GM18520 (cell line): ENCODE data around the gene KCNN4.

Source experiments
- ATAC-seq: cut with Tn5 transposase; IDR thresholded peaks from one replicate; pipeline ENCODE4 v1.9.1; 2021; ENCODE audit not compliant: unreplicated experiment

The KCNN4 gene

GRCh38 chr19:43751466-43752220 is 29.1 kb downstream of the KCNN4 start:
- no peak for ATAC-seq

DNA sequence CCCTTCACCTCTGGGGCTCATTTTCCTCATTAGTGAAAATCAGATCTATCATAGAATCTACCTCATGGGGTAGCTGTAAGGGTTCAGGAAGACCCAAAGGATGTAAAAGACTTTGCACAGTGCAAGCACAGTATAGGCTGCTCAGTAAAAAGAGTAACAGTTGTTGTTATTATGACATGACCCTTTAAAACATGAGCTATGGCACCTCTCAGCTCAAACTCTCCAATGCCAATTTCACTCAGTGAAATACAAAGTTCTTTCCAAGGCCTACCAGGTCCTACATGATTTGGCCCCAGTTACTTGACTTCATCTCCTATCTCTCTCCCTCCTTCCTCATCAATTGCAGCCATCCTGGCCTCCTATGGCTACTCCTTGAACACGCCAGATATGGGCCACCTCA is 30.9 kb downstream of the KCNN4 start:
- ATAC-seq, result no peak

DNA sequence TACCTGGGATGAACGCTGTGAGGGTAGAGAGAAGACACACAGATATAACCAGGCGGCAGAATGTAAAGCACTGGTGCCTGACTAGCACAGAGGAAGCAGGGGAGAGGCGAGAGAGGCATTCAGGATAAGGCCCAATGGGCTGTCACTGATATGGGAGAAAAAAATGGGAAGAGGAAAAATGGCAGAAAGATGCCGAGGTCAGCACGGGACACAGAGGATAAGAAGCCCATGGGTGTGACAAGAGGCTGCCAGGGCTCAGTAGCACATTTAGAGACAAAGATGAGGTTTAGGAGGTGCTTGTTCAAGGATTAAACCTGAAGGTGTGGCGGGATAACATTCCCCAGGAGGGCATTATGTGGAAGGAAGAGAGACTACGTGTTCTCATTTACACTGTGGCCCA is 31.6 kb downstream of the KCNN4 start:
- ATAC-seq, result no peak

DNA sequence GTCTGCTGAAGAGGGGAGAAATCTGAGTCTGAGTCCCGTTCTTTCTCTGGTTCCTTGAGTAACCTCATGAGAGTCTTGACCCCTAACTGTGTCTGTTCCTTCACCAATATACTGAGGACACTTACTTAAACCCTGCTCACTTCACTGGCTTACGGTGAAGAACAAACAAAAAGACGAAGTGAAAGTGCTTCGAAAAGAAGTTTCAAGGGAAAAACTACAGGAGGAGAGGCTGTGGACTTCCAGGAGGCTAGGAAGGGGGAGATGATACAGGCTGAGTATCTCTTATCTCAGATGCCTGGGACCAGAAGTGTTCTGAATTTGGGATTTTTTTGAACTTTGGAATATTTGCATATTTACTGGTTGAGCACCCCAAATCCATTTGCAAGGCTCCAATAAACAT is 32.1 kb downstream of the KCNN4 start:
- no peak for ATAC-seq

DNA sequence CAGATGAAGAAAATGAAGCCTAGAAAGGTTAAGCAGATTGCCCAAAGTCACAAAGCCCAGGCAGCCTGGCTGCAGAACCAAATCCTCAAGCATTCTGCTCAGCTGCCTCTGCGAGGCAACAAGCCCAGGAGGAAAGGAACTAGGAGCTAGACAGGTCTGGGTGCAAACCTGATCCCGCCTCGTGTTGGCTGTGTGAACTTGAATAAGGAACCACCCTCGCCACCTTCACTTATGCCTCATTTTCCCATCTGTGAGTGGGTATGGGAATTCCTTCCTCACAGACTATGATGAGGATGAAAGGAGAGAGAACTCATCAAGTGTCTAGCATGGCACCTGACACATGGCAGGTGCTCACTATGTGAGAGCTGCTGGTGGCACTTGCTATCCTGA is 32.6 kb downstream of the KCNN4 start:
- ATAC-seq, result no peak

GRCh38 chr19:43747557-43748204 is 33.1 kb downstream of the KCNN4 start:
- ATAC-seq, result no peak

GRCh38 chr19:43743059-43743458 is 37.7 kb downstream of the KCNN4 start:
- no peak for ATAC-seq

- ATAC-seq, result no peak
These were observed 39.5 kb downstream of the KCNN4 start for GRCh38 chr19:43741075-43741825.

DNA sequence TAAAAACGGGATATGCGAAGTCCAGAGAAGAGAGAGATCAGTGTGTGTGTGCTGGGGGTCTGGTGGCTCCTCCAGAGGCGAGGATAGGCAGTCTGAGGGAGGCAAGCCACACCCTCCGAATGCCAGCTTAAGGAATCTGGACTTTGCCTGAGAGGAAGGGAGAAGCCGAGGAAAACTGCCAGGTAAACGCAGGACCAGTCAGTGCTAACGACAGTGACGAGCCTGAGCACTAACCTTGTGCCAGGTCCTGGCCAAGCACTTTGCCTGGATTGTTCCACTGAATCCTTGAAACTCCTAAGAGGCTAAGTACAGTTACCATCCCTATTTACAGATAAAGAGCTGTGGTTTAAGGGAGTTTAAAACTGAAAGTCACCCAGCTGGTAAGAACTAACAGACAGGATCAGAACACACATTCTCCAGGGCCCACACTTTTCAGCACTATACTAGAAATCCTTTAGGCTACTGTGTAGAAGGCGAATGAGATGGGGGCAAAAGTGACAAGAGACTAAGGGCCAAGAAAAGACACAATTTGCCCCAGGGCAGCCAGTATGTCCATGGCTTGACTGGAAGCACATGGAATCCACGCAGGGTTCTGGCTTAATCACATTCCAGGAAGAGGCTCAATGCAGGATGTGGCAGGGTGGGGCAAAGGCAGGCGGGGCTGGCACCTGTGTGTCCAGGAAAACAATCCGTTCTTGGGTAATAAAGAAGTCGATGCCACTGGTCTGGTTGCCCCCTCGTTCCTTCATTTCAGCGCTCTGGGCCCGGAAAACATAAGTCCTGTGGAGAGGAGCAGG is 41.1 kb downstream of the KCNN4 start:
- ATAC-seq, result no peak

- ATAC-seq, result no peak
These were observed 42.0 kb downstream of the KCNN4 start for GRCh38 chr19:43738780-43739211.

DNA sequence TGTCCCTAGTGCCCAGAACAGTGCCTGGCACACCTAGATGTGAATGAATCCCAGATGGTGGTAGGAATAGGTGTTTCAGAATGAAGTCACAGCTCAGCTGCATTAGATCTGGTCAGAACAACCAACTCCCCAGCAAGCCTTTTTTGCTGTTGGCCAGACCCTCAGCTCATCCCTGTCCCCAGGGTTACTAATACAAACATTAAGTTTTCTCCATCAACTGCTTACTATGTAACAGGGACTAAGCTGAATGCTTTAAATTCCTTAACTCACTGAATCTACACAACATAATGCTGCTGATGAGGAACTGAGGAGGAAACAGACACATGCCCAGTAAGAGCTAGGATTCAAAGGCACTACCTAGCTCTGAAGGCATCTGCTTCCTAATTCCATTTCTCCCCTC is 44.8 kb downstream of the KCNN4 start:
- ATAC-seq, result no peak

DNA sequence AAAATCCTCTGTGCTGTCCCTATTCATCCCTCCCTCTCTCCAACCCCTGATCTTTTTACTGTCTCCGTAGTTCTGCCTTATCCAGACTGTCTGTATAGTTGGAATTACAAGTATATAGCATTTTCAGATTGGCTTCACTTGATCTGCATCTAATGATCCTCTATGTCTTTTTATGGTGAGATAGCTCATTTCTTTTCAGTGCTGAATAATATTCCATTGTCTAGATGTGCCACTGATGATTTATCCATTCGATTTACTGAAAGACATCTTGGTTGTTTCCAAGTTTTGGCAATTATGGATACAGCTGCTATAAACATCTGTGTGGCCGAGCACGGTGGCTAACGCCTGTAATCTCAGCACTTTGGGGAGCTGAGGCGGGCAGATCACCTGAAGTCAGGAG is 45.8 kb downstream of the KCNN4 start:
- ATAC-seq, result no peak

GRCh38 chr19:43731846-43732245 is 48.9 kb downstream of the KCNN4 start:
- no peak for ATAC-seq

- ATAC-seq, result no peak
These were observed 49.4 kb downstream of the KCNN4 start for GRCh38 chr19:43731346-43731745.

GRCh38 chr19:43729919-43730318 is 50.9 kb downstream of the KCNN4 start:
- no peak for ATAC-seq

- no peak for ATAC-seq
These were observed 53.2 kb downstream of the KCNN4 start for GRCh38 chr19:43727593-43727853.

- no peak for ATAC-seq
These were observed 53.8 kb downstream of the KCNN4 start for GRCh38 chr19:43726736-43727592.

DNA sequence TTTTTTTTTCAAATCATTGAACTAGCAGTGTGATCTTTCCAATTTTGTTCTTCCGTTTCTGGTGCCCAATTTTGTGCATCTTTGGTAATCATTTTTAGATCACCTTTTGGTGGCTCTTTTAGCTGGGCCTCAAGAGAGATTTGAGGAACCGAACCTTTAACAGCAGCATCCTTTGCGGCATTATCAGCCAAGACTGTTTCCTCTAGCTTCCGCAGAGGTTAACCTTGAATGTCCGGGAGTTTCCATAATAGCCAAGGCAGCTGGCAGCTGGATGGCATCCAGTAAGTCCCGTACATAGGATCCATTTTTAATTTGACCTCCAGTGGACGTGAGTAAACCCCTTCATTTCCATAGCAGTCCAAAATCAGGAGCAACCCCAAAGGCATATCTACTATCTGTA is 55.3 kb downstream of the KCNN4 start:
- no peak for ATAC-seq

DNA sequence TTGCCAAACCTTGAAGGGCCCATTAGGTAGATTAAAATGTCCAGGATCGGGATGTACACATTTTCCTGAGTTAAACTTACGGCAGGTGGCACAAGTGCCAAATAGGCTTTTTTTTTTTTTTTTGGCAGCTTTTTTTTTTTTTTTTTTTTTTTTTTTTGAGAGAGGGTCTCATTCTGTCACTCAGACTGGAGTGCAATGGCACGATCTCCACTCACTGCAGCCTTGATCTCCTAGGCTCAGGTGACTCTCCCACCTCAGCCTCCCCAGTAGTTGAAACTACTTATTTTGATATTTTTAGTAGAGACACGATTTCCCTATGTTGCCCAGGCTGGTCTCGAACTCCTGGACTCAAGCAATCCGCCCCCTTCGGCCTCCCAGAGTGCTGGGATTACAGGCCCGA is 55.9 kb downstream of the KCNN4 start:
- ATAC-seq, result no peak

DNA sequence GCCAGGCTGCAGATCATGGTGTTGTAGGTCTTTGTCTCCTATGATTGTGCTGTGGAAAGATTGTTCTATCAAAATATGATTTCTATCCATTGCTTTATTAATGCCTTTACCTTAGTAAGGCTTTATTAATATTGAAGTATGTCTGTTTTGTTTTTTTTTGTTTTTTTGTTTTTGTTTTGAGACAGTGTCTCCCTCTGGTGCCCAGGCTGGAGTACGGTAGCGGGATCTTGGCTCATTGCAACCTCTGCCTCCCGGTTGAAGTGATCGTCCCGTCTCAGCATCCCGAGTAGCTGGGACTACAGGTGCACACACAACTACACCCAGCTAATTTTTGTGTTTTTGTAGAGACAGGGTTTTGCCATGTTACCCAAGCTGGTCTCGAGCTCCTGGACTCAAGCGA is 57.2 kb downstream of the KCNN4 start:
- ATAC-seq, result no peak
